Loucy (cell line): ENCODE measurements around the gene HNRNPUL2.

ENCODE experiments used
- CTCF ChIP-seq: fragments of 200-600 bp; sonication (generic); conservative IDR thresholded peaks from 2 replicates; pipeline ENCODE4 v1.5.1; 2014; ENCODE audit warnings: mild to moderate bottlenecking, antibody characterized with exemption, low read length
- EZH2phosphoT487 ChIP-seq: fragments of 200-600 bp; IDR thresholded peaks from 2 replicates; pipeline ENCODE4 v1.6.1; 2018; ENCODE audit warnings: antibody characterized with exemption, mild to moderate bottlenecking, moderate library complexity, borderline replicate concordance

- TF ChIP-seq CTCF = no peak
- TF ChIP-seq EZH2phosphoT487 = no peak
These were observed 14.4 kb downstream of the HNRNPUL2 start for GRCh38 chr11:62712861-62713260.
